Loucy (cell line): ENCODE data around the gene EDAR.

Source experiments
- H2AFZ ChIP-seq: fragments of 200-600 bp; sonication (generic); 2 replicates; pipeline ENCODE4 v1.6.0; 2016; ENCODE audit warnings: antibody characterized with exemption, mild to moderate bottlenecking, low read length, moderate library complexity
- H3F3A ChIP-seq: fragments of 200-600 bp; 2 replicates; pipeline ENCODE4 v1.6.0; 2016; ENCODE audit warnings: antibody characterized with exemption, low read depth, mild to moderate bottlenecking
- H3K27me3 ChIP-seq: fragments of 200-600 bp; sonication (generic); 2 replicates; pipeline ENCODE4 v1.6.1; 2014; ENCODE audit warnings: low read length, mild to moderate bottlenecking; ENCODE audit not compliant: insufficient read depth, poor library complexity, severe bottlenecking
- H3K36me3 ChIP-seq: fragments of 200-600 bp; sonication (generic); 2 replicates; pipeline ENCODE4 v1.6.1; 2016; ENCODE audit warnings: low read length; ENCODE audit not compliant: insufficient read depth
- H3K4me1 ChIP-seq: fragments of 200-600 bp; sonication (generic); 2 replicates; pipeline ENCODE4 v1.5.1; 2014; ENCODE audit warnings: low read length, mild to moderate bottlenecking; ENCODE audit not compliant: insufficient read depth, poor library complexity, severe bottlenecking
- H3K4me2 ChIP-seq: fragments of 200-600 bp; sonication (generic); 2 replicates; pipeline ENCODE4 v1.6.0; 2014; ENCODE audit warnings: antibody characterized with exemption, low read length, low read depth, mild to moderate bottlenecking; ENCODE audit not compliant: poor library complexity, severe bottlenecking
- H3K4me3 ChIP-seq: fragments of 200-600 bp; sonication (generic); 2 replicates; pipeline ENCODE4 v1.5.1; 2014; ENCODE audit warnings: low read length, mild to moderate bottlenecking, mixed read lengths; ENCODE audit not compliant: poor library complexity, severe bottlenecking
- H3K79me2 ChIP-seq: fragments of 200-600 bp; sonication (generic); 2 replicates; pipeline ENCODE4 v1.6.1; 2014; ENCODE audit warnings: low read length; ENCODE audit not compliant: insufficient read depth
- H3K9ac ChIP-seq: fragments of 200-600 bp; sonication (generic); 2 replicates; pipeline ENCODE4 v1.6.0; 2014; ENCODE audit warnings: mild to moderate bottlenecking, low read depth, low read length, moderate library complexity; ENCODE audit not compliant: poor library complexity, severe bottlenecking
- H3K9me2 ChIP-seq: fragments of 200-600 bp; sonication (generic); replicated peaks from 2 replicates; pipeline ENCODE4 v1.6.1; 2016; ENCODE audit warnings: low read depth, low read length, mixed read lengths
- H3K9me3 ChIP-seq: fragments of 200-600 bp; sonication (generic); 2 replicates; pipeline ENCODE4 v1.6.1; 2014; ENCODE audit warnings: mild to moderate bottlenecking, antibody characterized with exemption, low read length, low read depth; ENCODE audit not compliant: insufficient read depth
- H4K20me1 ChIP-seq: fragments of 200-600 bp; sonication (generic); 2 replicates; pipeline ENCODE4 v1.6.0; 2014; ENCODE audit warnings: antibody characterized with exemption, low read length, mild to moderate bottlenecking; ENCODE audit not compliant: insufficient read depth, poor library complexity, severe bottlenecking
- CTCF ChIP-seq: fragments of 200-600 bp; sonication (generic); conservative IDR thresholded peaks from 2 replicates; pipeline ENCODE4 v1.5.1; 2014; ENCODE audit warnings: mild to moderate bottlenecking, antibody characterized with exemption, low read length
- EZH2phosphoT487 ChIP-seq: fragments of 200-600 bp; IDR thresholded peaks from 2 replicates; pipeline ENCODE4 v1.6.1; 2018; ENCODE audit warnings: antibody characterized with exemption, mild to moderate bottlenecking, moderate library complexity, borderline replicate concordance

The EDAR gene

GRCh38 chr2:108983610-108984009 is 5.4 kb downstream of the EDAR start:
- H3K4me3 ChIP-seq = no peak overlapping the region
- no peaks in the 10 kb centered on the region for H3K36me3 ChIP-seq
- no peak overlapping the region for H3K9ac ChIP-seq
- no peaks in the 10 kb centered on the region for H4K20me1 ChIP-seq
- no peak overlapping the region for H3K4me2 ChIP-seq
- TF ChIP-seq CTCF (no peak), EZH2phosphoT487 (no peak)
- H3K4me1 ChIP-seq = no peaks in the 10 kb centered on the region
- no peaks in the 10 kb centered on the region for H3K79me2 ChIP-seq
- H3K9me3 ChIP-seq = no peaks in the 10 kb centered on the region
- H3K27me3 ChIP-seq = no peaks in the 10 kb centered on the region
- no peaks in the 10 kb centered on the region for H3F3A ChIP-seq
- H2AFZ ChIP-seq = no peak overlapping the region
- no peaks in the 10 kb centered on the region for H3K9me2 ChIP-seq

- TF ChIP-seq EZH2phosphoT487 (no peak), CTCF (no peak)
- Histone ChIP-seq H2AFZ (no peak overlapping the region), H3K4me2 (no peak overlapping the region), H3K9me3 (no peaks in the 10 kb centered on the region), H3F3A (no peaks in the 10 kb centered on the region), H4K20me1 (no peaks in the 10 kb centered on the region), H3K79me2 (no peaks in the 10 kb centered on the region), H3K36me3 (no peaks in the 10 kb centered on the region), H3K4me1 (no peaks in the 10 kb centered on the region), H3K4me3 (no peak overlapping the region), H3K9me2 (no peaks in the 10 kb centered on the region), H3K27me3 (no peaks in the 10 kb centered on the region), H3K9ac (no peak overlapping the region)
These were observed 6.0 kb downstream of the EDAR start for GRCh38 chr2:108983061-108983460.

DNA sequence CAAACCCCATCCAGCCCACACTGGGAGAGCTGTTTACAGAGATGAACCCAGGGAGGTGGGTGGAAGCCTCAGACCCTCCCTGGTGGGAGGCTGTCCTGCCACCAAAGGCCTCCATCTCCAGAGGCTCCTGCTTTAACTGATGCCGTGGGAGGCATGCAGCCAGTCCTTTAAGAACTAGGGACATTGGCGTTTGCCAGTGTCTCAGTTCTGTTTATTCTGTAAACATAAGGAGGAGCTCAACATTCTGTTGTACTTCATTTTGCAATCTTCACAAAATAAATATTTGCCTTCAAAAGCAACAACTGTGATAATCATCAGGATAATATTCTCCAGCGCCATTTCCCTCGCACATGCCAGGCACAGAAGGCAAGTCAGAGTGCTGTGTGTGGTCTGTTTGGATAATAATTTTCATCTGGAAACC is 6.8 kb downstream of the EDAR start:
- H3K4me3 ChIP-seq = no peak overlapping the region
- H3K4me2 ChIP-seq = no peak overlapping the region
- no peaks in the 10 kb centered on the region for H3K4me1 ChIP-seq
- no peaks in the 10 kb centered on the region for H3K36me3 ChIP-seq
- no peaks in the 10 kb centered on the region for H3F3A ChIP-seq
- TF ChIP-seq CTCF (no peak), EZH2phosphoT487 (no peak)
- no peaks in the 10 kb centered on the region for H3K9me3 ChIP-seq
- H3K79me2 ChIP-seq = no peaks in the 10 kb centered on the region
- no peak overlapping the region for H3K9ac ChIP-seq
- H3K9me2 ChIP-seq = no peaks in the 10 kb centered on the region
- no peak overlapping the region for H2AFZ ChIP-seq
- H3K27me3 ChIP-seq = no peaks in the 10 kb centered on the region
- H4K20me1 ChIP-seq = no peaks in the 10 kb centered on the region
